Hindlimb muscle (tissue), 1 donor: ENCODE data around the gene FZD10. TPM values are rescaled to one million over a fixed set of nuclear protein-coding genes. Genes with fewer than 3 reads are reported as not detected.

Experiments
- DNase-seq: peaks from one replicate; pipeline ENCODE4 v3.0.0-alpha.2; 2013
- polyA plus RNA-seq: library from polyadenylated mRNA; unstranded; fragments of 120-200 nt; gene quantifications from one replicate; pipeline ENCODE4 v1.2.1, GENCODE V29; 2013; ENCODE audit not compliant: insufficient read length

FZD10 gene
- polyA plus RNA-seq, 1 donor: 26.0 TPM

DNA sequence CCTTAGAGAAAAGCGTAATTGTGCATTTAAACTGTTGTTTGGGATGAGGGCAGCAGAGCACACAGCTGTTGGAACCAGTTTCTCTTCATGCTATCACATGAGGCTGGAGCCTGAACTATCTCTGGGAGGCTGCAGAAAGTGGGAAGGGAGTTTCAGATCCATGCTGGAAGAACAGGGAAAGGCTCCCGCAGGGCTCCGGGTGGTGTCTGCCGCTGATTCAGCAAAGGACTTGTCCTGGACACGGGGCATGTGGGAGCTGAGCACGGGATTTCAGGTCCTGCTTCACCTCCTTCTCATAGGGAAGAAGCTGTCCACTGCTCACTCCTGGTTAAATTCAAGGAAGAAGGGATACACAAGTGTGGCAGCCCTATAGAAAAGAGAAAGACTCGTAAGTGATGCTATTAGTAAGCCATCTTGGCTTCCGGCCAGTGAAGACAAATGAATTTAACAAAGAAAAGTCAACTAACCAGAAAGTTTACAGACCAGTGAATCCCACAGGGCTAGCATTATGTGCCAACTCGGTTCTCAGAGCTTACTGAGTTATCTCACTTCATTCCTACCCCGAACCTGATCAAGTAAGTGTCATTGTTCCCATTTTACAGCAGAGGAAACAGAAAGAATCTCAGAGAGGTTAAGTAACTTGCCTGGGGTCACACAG, 6.7 kb upstream of the FZD10 start:
- DNase-seq: no peak

DNA sequence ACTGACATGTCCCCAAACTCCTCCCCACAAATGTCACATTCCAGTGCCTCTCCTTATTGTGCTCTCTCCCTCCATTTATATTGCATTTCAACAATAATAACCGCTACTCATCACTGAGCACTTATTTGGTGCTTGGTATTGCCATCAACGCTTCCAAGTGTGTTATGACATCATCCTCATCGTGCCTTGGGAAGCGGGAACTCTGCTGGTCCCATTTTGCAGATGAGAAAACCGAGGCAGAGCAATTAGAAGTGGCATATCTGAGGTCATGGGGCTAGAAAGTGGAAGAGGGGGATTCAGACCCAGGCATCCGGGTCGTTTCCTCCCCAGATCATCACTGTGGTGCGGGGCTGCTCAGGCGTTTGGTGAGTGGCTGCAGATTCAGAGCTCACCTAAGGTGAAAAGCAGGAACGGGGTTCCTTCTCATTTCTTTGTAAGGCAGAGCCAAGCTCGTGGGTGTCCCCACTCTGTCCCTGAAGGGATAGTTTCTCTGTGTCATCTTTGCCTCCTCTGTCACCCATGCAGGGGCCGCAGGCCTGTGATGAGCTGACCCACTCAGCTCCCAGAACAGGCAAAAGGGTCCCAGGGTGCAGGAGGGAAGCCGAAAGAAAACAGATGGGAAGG, 5.5 kb upstream of the FZD10 start:
- DNase-seq: no peak

DNA sequence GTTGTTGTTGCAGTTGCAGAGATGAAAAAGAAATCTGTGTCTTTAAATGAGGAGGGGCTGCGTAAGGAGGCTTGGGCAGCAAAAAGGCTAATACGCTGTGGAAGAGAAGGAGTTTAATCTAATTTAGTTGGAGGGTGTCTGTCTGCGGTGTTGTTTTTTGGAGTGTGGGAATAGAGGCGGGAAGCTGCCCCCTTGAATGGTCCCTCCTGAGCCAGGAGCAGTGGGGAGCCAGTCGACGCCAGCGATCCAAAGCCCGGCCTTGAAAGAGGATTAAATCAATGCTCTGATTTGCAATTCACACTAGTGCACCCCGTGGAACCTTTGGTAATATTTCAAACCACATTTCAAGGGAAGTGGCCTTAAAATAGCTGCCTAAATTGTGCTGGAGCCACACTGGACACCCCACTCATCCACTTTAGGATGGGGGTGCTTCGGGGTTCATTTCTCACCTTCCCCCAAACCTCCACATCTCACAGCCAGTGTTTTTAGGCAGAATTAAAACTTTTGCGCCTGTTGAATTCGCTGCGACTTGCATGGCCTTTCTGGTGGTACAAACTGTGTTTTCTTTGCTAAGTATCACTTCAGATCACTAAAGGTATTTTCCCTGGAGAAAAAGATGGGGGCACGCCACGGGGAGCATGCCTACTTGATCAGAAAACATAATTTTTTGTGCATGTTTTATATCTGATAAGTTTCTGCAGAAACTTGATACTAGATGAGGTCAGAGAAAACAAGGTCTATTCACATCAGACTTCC, 4.1 kb upstream of the FZD10 start:
- DNase-seq: no peak

DNA sequence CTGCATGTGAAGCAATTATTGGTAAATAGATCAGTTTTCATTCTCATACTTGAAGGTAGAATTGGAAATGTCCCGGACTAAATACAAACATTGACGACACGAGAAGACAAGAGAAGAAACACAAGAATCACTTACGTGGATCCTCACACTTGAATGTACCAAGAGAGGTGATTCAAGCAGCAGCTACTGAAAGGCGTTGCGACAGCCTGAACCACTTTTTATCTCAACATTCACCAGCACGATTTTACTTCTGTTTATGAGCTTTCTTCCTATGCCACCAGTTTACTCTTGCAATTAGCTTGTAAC, 3.6 kb upstream of the FZD10 start:
- no peak for DNase-seq

DNA sequence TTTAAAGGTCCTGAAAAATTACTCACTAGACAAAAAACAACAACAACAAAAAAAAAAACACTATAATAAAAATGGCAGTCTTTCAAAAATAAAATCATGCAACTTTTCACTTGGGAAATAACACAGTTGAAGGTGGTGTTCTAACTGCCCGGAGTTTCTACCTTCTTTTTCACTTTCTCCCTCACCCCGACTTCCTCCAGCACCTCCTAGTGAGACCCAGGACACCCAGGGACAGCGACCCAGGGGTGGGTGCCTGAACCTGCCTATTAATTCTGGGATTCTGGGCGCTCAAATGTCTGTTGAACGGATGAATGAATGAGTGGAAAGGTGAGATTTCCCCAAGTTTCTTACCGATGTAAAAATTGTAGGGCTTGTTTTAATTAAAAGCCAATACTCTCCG, 2.0 kb upstream of the FZD10 start:
- DNase-seq: no peak

DNA sequence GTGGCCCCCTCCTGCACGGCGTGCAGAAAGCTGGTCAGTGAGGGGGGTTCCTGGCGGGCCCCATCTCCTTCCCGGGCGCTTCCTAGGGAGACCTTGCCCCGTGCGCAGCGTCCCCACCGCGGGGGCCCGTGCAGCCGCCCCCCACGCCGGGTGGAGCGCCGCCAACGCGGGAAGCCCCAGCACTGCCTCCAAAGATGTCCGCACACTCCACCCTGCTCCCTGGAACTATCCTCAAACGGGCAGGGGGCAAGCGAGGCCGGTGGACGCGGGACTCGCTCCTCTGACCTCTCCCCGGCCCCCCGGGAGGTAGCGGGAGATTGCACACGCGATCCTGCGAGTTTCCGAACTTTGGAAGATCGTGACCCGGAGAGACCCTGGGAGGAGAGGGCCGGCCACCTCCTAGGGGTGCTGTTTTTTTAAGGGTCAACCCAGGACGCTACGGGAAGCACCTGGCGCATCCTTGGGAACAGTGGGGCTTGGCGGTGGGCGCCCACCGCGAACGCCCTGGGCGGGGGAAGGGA, 1.5 kb upstream of the FZD10 start:
- DNase-seq: no peak

DNA sequence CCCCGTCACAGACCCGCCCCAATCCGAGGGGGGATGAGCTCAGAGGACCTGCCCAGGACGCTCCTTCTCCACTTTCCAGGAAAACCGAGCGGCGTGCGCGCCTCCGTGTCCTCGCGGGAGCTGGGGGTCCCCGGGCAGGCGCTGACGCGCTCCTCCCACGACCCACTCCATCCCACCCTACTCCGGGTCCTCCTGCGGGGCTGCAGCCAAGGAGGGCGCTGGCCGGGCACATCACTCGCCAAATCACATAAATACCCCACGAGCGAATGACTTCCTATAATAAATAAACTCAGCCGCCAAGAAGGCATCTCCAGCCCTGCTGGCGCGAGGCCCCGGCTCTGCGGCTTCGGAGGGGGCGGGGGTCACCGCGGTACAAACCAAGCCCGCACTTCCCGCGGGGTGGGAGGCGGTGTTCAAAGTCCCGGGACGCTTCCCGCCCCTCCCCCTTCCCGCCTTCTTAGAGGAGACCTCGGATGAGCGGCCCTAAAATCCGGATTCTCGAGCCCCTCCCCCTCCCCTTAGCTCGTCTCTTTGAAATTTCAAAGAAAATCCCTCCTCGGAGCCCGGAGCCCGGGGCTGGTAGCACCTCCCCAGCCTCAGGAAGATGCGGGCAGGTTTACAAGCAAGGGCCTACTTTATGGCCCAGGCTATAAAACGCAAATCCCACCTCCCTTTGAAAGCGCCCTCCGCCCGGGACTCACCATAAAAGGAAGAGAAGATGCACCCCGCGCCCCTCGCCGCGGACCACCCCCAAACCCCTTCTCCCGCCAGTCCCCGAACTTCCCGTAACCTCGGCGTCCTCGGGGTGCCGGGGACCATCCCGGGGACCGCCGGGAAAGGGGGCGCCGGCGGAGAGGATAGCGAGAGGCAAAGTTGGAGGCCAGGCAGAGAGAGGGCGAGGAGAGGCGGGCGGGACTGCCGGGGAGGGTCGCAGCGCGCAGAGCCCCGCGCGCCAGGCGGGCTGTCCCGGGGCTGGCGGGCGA, 712 bp upstream of the FZD10 start:
- DNase-seq: no peak

DNA sequence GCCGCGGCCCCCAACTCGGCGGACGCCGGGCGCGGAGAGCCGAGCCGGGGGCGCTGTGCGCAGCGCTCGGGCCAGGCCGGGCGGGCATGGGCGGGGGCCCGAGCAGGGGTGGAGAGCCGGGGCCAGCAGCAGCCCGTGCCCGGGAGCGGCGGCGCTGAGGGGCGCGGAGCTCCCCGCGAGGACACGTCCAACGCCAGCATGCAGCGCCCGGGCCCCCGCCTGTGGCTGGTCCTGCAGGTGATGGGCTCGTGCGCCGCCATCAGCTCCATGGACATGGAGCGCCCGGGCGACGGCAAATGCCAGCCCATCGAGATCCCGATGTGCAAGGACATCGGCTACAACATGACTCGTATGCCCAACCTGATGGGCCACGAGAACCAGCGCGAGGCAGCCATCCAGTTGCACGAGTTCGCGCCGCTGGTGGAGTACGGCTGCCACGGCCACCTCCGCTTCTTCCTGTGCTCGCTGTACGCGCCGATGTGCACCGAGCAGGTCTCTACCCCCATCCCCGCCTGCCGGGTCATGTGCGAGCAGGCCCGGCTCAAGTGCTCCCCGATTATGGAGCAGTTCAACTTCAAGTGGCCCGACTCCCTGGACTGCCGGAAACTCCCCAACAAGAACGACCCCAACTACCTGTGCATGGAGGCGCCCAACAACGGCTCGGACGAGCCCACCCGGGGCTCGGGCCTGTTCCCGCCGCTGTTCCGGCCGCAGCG, 639 bp downstream of the FZD10 start:
- no peak for DNase-seq

DNA sequence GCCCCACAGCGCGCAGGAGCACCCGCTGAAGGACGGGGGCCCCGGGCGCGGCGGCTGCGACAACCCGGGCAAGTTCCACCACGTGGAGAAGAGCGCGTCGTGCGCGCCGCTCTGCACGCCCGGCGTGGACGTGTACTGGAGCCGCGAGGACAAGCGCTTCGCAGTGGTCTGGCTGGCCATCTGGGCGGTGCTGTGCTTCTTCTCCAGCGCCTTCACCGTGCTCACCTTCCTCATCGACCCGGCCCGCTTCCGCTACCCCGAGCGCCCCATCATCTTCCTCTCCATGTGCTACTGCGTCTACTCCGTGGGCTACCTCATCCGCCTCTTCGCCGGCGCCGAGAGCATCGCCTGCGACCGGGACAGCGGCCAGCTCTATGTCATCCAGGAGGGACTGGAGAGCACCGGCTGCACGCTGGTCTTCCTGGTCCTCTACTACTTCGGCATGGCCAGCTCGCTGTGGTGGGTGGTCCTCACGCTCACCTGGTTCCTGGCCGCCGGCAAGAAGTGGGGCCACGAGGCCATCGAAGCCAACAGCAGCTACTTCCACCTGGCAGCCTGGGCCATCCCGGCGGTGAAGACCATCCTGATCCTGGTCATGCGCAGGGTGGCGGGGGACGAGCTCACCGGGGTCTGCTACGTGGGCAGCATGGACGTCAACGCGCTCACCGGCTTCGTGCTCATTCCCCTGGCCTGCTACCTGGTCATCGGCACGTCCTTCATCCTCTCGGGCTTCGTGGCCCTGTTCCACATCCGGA, 1.4 kb downstream of the FZD10 start:
- no peak for DNase-seq

DNA sequence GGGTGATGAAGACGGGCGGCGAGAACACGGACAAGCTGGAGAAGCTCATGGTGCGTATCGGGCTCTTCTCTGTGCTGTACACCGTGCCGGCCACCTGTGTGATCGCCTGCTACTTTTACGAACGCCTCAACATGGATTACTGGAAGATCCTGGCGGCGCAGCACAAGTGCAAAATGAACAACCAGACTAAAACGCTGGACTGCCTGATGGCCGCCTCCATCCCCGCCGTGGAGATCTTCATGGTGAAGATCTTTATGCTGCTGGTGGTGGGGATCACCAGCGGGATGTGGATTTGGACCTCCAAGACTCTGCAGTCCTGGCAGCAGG, 1.9 kb downstream of the FZD10 start:
- no peak for DNase-seq

DNA sequence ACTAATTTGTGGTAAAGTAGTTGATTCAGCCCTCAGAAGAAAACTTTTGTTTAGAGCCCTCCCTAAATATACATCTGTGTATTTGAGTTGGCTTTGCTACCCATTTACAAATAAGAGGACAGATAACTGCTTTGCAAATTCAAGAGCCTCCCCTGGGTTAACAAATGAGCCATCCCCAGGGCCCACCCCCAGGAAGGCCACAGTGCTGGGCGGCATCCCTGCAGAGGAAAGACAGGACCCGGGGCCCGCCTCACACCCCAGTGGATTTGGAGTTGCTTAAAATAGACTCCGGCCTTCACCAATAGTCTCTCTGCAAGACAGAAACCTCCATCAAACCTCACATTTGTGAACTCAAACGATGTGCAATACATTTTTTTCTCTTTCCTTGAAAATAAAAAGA, 2.7 kb downstream of the FZD10 start:
- DNase-seq: no peak

DNA sequence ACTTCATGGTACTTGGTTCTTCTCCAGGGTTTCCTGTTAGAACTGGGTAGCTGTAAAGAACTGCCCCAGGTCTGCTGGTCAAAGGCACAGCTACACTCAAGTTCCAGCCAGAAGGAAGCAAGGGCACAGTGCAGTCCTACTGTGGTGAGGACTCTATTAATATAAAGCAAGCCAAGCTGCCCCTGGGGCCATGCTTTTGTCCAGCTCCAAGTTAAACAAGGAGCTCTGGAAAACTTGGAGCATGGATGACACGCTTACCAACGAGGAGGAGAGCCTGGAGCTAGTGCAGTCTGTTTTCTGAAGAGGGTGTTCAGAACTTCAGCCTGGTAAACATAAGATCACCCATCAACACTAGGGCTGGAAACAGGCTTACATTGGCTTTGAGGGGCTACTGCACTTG, 4.0 kb downstream of the FZD10 start:
- no peak for DNase-seq

DNA sequence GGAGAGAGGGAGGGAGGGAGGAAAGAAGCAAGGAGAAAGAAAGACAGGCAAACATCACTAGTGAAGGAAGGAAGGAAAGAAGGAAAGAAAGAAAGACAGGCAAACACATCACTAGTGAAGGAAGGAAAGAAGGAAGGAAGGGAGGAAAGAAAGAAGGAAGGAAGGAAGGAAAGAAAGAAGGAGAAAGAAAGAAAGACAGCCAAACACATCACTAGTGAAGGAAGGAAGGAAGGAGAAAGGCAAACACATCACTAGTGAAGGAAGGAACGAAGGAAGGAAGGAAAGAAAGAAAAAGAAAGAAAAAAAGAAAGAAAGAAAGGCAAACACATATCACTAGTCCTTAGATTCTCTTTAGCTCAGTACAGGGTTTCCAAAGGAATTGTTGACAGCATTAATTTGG, 5.3 kb downstream of the FZD10 start:
- no peak for DNase-seq

DNA sequence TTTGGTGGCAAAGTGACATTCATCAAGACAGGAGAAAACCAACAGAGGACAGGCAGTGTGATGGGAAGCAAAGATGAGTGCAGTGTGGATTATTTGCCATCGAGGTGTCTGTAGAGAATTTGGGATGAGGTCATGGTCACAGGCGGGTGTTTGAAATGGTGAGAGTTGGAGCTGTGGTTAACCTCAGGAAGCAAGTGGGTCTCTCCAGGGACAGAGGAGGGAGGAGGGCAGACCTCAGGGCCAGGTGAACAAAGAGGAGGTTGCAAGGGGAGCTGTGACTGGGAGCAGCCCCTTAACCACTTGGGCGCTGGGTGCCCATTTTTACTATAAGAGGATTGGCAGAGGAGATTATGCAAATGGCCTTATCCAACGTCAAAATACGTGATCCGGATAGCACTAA, 7.0 kb downstream of the FZD10 start:
- DNase-seq: no peak

DNA sequence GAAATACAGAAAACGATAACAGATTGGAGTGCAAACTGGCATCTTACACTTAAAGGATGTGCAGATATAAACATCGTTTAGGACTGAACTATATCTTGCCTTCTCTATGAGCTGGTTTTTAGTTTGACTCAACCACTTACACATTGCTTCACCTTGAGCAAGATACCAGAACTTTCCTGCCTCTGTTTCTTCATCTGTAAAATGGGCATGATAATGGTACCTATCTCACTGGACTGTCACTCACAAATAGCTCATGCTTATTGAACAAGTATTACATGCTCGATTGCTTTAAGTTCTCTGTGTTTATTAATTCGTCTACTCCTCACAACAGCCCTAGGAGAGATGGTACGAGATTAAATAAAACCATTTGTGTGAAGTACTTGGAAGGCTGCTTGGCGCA, 7.7 kb downstream of the FZD10 start:
- no peak for DNase-seq

DNA sequence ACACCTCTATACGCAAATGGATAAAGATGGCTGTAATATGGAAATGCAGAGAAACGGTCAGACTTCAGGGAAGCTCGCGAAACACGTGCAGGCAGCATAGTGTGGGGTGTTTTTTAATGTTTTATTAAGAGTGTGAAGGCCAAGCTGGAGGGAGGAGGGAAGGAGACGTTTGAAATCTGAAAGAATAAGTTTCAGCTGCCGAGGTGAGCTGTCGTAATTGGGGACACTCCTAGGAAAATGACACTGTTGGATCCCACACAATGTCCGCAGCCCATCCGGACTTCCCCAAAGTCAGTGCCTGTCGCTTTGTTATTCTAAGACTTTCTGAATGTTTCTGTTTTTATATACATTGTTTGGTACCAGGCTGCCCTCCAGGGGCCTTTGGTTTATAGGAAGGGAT, 8.3 kb downstream of the FZD10 start:
- no peak for DNase-seq

DNA sequence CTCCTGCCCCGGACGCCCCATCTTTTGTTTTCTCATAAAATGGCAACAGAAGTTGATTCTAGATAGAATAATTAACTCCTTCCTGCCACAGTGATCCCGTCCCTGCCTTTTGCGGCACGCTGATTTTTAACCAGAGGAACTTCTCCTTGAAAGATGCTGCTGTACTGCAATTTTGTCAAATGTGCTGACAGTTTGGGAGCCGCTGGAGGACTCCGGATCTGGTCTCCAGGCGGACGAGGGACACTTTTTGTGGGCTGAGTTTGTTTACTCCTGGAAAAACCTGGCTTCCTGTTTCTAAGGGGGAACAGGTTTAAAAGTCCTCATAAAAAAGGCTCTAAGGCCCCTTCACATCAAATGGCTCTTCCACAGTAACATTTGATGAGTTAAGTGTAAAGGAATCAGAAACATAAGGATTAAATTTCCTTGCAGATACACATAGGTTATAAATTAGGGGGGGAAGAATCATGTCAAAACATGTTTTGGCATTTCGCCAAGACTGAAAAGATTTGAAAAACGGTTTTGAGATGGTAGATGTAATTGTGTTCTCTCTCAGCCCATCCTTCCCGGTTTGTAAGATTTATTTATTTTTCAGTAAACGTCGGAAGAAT, 15.5 kb downstream of the FZD10 start:
- DNase-seq: no peak

DNA sequence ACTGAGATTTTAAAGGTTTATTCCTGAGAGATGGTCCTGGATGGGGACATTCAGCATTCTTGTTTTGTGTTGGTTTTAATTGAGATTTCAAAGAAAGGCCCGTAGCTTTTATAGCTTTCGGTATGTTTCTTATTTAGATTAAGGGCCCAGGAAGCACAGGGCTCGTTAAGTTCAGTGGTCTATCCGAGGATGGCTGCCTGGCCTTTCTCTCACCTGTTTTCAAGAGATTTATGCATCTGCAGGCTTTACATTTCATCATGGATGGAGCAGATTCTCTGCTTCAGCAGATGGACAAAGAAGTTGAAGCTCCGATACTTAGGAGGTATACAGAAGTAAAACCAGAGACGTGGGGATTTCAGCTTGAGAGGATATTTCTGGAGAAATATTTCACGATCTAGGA, 16.0 kb downstream of the FZD10 start:
- DNase-seq: no peak

DNA sequence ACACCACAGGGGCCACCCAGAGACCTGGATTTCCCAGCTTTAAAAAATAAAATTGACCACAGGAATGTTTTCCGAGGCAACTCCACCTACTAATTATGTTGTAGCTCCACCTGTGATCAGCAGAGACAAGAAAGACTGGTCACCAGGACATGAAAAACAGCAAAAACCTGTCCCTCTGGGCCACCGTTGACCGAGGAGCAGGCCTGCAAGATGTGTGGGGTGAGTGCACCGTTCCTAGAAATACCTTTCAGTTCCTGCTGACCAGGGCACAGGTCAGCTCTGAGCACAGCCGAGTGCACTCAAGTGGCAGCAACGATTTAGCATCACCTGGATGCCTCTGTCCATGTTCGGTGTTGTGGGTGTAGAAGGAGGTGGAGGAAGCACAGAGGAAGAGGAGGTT, 16.9 kb downstream of the FZD10 start:
- DNase-seq: no peak

DNA sequence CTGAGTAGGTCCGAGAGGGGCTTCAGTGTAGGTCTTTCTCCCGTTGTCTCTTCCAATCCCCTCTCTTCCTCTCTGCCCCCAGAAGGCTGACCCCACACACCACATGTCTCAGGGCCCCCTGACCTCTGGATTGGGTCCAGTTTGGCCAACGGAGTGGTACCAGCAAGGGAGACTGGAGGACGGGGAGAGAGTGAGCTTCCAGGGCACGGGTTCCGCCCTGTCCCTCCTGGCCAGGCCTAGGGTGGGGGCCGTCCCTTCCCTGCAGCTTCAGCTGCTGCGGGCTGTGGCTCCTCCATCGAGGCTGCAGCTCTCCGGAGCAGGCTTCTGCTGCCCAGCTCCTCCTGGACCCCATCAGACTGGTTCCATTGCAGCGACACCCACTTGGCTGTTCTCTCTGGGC, 17.4 kb downstream of the FZD10 start:
- no peak for DNase-seq

DNA sequence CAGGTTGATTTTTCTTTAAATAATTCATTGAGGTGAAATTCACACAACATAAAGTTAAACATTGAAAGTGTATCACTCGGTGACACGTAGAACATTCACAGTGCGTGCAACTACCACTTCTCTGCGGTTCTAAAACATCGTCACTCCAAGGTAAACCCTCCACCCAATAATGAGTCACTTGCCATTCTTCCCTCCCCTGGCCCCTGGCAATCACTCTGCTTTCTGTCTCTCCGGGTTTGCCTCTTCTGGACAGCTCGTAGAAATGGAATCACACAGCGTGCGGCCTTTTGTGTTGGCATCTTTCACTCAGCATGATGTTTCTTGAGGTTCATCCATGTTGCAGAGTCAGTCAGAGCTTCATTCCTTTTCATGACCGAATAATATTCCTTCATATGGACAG, 18.9 kb downstream of the FZD10 start:
- DNase-seq: no peak
